NCI-H1930 (cell line): Measurements from ENCODE around the gene ACTR3C.

Experiments used
- DNase-seq, 2 experiments: peaks; one replicate each; lab custom pipeline; 2025; lab: John Stamatoyannopoulos, UW

ACTR3C gene

DNA sequence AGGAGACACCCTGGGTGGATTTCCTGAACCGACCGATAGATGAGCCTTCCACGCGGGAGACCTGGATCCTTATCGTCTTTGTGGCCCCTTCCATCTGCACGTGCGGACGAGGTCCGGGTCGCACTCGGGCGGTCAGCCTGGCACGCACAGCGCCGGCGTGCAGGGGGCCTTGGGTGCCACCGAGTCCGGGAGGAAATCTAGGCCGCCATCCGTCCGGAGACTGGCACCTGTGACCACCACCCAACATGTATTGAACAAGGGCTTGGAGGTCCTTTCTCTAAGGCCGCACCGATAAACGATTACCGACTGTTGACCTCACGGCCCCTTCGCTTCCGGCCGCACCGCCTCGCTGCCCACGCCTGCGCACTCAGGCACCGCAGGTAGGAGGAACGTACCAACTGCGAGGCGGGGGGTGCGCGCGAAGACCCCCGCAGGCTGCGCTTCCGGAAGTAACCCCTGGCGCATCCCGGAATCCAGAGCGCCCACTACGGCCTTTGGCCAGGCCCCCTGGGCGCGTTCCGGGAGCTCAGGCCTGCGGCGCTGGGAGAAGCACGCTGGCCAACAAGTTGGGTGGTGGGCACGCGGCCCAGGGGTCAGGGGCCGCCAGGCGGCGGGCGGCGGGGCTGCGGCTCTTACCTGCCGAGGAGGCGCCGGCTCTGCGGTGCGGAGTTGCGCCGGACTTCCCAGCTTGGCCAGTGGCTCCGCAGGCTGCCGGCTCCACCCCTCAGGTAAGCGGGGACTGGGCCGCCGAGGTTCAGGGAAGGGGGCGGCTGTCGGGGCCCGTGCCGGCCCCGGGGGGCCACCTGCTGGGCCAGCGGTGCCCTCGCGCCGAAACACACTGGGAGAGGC, at the start of gene ACTR3C, which contains the start of gene LRRC61:
ACTR3C (minus strand) TSS at position 713 of the 849 bp plus-strand sequence. CDS start 28,249 bp downstream, outside the sequence.
LRRC61 (plus strand) TSS at position 523 of the 849 bp plus-strand sequence. CDS start 13,507 bp downstream, outside the sequence.
- peak; percentile 84 to 87 for DNase-seq

DNA sequence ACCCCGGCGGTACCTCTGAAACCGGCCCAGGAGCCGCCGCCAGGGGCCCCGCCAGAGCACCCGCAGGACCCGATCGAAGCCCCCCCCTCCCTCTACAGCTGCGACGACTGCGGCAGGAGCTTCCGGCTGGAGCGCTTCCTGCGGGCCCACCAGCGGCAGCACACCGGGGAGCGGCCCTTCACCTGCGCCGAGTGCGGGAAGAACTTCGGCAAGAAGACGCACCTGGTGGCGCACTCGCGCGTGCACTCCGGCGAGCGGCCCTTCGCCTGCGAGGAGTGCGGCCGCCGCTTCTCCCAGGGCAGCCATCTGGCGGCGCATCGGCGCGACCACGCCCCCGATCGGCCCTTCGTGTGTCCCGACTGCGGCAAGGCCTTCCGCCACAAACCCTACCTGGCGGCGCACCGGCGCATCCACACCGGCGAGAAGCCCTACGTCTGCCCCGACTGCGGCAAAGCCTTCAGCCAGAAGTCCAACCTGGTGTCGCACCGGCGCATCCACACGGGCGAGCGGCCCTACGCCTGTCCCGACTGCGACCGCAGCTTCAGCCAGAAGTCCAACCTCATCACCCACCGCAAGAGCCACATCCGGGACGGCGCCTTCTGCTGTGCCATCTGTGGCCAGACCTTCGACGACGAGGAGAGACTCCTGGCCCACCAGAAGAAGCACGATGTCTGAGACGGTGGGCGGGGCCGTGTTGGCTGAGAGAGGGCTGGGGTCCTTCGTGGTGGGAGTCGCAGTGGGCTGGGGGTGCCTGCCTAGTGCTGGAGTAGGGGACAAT, 49.1 kb upstream of the ACTR3C start:
- DNase-seq: no peak

DNA sequence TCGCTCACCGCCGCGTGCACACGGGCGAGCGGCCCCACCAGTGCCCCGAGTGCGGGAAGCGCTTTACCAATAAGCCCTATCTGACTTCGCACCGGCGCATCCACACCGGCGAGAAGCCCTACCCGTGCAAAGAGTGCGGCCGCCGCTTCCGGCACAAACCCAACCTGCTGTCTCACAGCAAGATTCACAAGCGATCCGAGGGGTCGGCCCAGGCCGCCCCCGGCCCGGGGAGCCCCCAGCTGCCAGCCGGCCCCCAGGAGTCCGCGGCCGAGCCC, 48.6 kb upstream of the ACTR3C start:
- no peak for DNase-seq

DNA sequence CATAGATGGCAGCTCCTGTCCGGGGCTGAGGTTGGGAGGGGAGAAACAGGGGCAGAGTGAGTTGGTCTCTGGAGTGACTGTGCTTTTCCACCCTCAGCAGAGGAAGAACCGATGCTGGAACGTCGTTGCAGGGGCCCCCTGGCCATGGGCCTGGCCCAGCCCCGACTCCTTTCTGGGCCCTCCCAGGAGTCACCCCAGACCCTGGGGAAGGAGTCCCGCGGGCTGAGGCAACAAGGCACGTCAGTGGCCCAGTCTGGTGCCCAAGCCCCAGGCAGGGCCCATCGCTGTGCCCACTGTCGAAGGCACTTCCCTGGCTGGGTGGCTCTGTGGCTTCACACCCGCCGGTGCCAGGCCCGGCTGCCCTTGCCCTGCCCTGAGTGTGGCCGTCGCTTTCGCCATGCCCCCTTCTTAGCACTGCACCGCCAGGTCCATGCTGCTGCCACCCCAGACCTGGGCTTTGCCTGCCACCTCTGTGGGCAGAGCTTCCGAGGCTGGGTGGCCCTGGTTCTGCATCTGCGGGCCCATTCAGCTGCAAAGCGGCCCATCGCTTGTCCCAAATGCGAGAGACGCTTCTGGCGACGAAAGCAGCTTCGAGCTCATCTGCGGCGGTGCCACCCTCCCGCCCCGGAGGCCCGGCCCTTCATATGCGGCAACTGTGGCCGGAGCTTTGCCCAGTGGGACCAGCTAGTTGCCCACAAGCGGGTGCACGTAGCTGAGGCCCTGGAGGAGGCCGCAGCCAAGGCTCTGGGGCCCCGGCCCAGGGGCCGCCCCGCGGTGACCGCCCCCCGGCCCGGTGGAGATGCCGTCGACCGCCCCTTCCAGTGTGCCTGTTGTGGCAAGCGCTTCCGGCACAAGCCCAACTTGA, 48.0 kb upstream of the ACTR3C start:
- DNase-seq: no peak

DNA sequence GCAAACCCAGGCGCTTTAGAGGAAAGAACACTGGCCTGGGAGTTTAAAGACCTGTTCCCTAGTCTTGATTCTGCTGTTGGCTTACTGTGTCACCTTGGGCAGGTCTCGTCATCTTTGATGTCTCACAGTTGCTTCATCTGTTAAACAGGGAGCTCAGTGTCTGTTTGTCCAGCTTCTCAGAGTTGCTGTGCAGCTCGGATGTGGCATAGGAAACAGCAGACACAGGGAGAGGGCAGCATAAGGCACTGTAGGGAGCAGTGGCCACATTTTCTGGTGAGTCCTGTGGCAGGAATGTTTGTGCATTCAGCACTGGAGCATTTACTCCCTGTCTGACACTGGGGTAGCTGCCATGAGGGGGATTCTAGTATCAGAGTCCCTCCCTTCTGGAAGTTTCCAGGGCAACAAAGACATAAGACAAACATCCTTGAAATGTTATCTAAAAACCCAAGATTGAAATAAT, 47.3 kb upstream of the ACTR3C start:
- no peak for DNase-seq

DNA sequence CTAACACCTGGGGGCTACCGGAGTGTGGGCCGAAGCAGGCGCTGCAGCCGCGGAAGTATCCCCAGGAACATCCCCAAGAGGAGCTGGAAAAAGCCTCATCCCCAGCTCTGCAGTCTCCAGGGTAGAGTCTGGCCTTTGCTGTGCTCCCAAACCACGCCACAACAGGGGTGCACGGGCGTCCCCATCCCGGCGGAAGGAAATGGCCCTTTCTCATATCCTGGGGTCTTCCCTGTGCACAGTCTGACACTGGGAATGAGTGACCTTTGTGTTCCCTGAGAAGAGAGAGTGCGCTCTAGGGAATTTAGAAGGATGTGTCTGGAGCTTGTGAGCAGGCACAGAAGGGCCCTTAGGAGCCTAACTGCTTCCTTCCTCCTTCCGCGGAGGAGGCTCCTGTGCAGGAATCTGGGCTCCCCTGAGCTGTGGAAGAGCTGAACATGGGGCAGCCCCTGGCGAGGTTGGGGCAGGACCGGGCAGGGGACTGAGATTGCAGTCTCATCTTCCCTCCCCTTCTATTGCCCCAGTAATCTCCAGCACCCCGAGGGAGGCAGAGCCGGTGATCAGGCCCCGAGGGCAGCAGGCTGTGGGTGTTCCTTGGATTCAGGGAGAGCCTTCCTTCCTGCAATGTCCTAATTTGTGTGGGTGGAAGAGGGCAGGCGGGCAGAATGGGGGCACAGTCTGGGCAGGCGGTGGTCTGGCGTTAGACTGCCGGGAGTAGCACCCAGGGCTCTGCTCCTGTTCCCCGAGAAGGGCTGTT, 46.6 kb upstream of the ACTR3C start:
- no peak for DNase-seq

DNA sequence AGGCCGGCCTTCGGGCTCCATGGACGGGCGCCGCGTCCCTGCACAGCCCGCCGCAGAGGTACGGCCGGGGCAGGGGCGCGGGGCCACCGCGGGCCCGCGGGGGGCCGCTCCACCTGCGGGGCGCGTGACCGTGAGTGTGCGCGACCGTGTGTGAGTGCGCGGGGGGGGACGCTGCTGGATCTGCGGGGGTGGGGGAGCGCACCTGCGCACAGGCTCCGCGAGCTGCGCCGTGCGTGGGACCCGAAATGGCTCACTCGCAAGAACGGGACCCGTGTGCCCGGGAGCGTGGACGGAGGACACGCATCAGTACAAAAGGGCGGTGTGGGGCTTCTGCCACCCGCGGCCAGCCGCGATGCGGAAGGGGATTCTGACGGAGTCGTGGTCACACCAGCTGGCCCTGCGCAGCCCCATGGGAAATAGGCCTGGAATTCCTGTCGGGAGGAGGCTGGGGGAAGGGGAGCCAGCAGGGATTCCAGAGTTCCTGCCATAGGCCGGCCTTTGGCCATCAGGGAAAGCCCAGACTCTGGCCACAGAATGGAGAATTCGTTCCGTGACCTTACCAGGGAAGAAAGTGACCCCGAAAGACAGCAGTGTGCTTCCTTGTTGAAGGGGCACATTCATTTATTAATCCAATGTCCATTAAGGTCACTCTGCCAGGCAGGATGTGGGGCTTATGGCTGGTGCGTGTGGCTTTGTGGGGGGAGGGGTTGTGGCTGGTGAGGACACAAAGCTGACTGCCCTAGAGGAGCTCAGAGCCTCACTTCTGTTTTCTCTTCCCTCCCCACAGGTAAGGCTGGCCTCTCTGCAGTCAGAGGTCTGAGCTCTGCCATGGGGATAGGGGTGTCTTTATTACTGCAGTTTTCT, 45.8 kb upstream of the ACTR3C start:
- no peak for DNase-seq

DNA sequence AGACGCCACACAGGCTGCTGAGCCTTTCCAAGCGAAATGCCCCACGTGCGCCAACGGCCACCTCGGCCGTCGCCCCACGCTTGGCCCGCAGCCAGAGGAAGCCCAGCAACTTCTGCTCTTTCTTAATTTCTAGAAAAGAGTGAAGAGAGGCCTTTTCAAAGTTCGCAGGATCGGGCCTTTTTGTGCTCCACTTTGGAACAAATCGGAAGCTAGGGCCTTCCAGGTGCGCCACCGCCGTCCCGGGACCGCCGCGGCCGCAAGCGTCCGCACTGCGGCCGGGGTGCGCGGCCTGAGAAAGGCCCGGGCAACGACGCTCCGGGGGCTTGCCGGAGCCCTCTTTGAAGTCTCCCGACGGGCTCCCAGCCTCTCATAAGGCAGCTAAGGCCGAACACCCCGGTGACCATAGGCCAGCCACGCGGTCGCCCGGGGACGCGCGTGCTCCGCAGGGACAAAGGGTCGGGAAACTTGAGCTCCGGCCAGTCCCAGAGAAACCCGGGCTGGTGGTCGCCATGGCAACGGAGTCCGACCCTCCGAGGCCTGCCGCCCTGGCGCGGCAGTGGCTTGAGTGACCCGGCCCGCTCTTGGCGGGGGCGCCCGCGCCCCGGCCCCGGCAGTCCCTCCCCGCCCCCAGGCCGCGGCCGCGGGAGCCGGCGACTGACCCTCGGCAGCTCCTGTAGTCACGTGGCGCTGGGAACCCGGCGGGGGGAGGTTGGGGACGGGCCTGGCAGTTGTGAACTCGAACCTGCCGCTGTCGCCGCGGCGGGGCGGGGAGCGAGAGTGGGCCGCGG, 44.9 kb upstream of the ACTR3C start, which contains the start of gene REPIN1:
REPIN1 (plus strand) TSS at position 727 of the 788 bp plus-strand sequence. CDS start 890 bp downstream, outside the sequence.
- DNase-seq: peak; percentile 84 to 88

DNA sequence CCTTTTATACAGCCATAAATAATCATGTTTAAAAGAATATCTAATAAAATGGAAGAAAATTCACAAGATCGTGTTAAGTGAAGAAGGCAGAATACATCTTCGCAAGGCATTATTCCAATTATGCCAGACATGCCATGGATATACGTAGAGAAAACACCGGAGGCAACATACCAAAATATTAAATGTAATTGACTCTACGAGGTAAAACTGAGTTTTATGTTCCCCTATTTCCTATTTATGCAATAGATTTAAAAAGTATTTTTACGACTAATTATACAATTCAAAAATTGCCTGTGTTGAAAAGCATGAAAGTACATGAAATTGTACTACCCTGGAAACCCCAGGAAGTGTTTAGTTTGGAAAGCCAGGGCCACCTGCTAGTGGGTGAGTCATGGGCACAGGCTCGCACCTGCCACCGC, 44.3 kb upstream of the ACTR3C start:
- DNase-seq: peak in 1 of 2 experiments; percentile 73

DNA sequence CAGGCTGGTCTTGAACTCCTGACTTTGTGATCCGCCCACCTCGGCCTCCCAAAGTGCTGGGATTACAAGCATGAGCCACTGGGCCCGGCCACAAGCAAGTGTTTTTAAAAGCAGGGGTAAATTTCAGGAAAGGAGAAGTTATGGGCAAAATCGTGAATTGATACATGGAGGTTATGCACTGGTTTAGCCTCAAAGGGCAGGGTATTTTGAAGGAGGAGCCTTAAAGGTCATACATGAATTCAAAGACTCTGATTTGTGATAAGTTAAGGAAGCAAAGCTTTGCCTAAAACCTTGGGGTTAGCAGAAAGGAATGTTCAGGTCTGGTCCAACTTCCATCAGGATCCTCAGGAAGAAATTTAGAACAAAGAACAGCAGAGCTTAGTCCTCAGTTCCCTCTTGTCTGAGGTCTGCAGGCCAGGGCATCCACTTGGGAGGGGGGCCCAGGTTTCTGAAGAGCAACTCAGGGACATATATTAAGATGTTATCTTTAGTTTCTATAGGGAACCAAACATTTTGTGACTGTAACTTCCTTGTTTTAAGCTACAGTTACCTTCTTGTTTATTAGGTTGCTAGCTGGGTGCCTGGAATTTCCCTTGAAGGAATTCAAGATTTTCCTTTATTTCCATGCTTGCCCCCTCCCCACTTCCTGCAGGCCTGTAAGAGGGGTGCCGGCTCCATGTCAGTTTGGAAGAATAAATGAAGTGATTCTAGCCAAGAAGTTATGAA, 42.5 kb upstream of the ACTR3C start:
- no peak for DNase-seq

DNA sequence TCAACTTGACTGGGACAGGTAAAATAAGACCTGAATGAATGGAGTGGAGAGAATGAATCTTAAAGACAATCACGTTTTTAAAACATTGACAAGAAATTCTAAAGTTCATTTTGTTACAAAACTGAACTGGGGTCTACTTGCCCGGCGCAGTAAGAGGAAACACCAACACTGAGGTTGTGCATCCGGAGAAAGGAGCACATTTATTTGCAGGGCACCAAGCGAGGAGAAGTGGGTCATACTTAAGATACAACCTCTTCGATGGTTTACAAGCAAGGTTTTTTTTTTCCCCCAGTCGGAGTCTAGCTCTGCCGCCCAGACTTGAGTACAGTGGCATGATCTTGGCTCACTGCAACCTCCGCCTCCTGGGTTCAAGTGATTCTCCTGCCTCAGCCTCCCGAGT, 41.8 kb upstream of the ACTR3C start:
- DNase-seq: no peak

DNA sequence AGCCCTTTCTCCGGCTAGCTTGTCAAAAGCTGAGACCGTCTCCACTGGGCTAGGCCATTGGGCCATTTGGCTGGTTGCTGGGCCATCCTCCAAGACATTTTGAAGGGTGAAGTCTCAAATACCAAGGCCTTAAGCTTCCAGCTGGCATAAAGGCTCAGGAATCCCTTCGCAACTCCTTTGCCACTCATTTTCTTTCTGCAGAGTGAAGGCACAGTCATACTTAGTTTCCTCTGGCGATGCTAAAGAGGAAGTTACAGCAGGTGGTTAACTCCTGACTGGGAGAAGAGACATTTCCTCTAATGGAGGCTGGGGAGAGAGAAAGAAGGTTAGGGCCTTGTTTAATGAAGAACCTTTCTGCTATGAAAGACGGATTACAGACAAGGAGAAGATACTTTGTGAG, 40.5 kb upstream of the ACTR3C start:
- no peak for DNase-seq

DNA sequence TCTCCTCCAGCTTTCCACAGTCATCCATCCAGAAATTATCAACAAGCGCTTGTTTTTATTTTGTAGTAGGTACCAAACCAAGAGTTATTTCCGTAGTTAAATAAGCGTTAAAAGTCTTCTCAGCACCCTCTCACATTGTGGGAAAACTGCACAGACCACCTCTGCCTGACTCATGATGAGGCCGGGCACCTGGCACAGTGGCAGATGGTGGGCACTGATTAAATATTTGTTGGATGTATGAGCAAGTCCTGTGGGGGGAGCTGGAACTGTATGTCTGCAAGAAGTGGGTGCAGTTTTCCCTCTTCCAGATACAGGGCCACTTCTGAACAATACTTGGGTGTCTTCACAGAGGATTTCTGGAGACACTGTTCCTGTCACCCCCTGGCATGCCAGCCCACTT, 40.0 kb upstream of the ACTR3C start:
- DNase-seq: no peak

DNA sequence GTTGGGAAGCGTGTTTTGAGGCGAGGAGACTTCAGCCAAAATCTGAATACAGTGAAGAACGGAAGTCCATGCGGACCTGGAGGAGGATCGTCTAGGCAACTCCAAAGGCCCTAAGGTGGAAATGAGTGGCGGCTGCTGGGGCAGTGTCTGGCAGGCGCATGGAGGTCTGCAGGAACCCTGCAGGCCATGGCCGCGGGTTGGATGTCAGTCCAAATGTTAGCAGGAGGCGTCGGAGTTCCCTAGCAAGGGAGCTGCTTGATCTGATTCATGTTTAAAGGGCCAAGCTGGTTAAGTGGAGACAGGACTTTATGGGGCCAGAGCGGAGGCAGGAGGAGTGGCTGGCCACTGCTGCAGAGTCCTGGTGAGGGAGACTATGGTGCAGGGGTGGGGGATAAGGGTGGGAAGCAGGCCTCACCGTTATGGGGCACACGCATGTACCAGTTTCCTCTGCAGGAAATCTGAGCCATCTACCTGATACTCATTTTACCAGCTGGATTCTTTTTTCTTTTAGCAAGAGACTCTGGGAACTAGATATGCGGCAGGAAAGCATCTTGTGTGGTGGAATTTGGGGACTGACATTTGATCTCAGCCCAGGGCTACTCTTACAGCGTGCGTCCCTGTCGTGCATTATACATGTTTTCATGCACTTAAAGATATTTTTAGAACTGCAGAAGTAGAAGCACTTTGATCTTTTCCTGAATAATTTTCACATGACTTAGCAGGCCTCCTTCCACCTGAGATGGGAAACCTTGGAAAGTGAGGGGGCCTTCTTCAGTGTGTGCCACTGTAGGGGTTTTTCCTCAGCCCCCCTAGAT, 38.7 kb upstream of the ACTR3C start:
- DNase-seq: no peak

DNA sequence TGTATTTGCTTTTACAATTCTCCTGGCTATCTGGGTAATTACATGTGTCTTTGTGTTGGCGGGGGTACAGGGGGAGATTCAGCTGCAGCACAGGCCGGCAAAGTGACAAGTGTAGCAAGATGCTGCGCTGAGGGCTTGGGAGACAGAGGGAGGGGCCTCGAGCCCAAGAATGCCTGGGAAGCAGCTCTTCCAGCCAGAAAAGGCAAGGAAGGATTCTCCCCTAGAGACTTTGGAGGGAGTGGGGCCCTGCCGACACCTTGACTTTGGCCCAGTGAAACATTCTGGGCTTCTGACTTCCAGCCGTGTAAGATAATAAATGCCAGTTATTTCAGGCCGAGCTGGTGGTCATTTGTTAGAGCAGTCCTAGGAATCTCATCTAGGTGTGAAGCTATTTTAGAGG, 38.1 kb upstream of the ACTR3C start:
- DNase-seq: no peak

DNA sequence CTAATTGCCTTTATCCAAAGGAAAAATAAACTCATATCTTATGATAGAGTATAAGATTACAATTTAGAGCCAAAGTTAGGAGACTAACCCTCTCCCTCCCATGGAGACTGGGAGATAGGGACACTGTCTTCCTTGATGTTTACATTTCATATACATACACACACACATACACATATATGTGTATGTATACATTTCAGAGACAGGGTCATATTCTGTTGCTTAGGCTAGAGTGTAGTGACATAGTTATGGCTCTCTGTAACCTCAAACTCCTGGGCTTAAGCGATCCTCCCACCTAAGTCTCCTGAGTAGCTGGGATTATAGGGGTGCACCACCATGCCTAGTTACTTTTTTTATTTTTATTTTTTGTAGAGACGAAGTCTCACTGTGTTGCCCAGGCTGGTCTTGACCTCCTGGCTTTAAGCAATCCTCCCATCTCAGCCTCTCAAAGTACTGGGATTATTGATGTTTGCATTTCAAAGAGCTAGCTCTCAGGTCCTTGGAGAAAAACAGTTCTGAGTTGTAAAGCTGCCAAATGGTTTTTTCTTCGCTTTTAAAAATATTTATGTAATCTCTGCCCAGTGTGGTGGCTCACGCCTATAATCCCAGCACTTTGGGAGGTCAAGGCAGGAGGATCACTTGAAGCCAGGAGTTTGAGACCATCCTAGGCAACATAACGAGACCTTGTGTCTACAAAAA, 37.2 kb upstream of the ACTR3C start:
- DNase-seq: no peak

DNA sequence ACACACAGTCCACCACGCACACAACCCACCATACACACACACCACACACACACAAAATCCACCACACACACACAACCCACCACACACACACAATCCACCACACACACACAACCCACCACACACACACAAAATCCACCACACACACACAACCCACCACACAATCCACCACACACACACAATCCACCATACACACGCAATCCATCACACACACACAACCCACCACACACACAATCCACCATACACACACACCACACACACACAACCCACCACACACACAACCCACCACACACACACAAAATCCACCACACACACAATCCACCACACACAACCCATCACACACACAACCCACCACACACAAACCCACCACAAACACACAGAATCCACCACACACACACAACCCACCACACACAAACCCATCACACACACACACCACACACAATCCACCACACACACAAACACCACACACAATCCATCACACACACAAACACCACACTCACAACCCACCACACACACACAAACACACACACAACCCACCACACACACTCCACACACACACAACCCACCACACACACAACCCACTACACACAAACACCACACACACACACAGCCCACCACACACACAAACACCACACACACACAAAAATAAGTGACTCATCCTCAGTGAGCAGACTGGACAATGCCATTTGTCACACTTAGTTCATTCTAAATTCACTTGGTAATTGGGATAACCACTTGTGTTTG, 36.4 kb upstream of the ACTR3C start:
- DNase-seq: no peak
